ENCODE data around the gene PPA2. TPM values are rescaled to one million over a fixed set of nuclear protein-coding genes. Genes with fewer than 3 reads are reported as not detected.

PPA2 gene
- total and polyA plus RNA-seq, 2 donors (not counting 1 experiment from before 2014, with no cell fraction given) = 26.9 to 51.5 TPM

DNA sequence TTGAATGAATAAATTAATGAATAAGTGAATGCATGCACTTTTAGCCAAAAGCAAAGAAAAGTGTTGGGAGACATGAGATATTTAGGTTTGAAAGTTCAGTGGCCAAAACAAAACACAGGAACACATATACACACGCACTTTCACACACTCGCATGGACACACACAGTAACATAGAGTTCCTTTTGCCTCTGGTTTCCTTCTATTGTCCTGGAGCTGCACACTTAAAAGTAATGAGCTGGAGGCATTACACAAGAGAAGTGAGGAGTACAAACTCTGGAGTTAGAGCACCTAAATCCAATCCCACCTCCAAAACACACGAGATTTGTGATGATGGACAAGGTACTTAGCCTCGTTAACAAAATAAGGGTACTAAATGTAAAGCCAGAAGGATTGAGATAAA, 18.7 kb downstream of the PPA2 start:
- H3K9ac ChIP-seq (ENCODE audit: low read length) = no peak overlapping the region
- intact Hi-C loops (cut with micrococcal nuclease) = no loop called here
- H3K27me3 Mint-ChIP-seq = no peaks in the 10 kb centered on the region
- no peak overlapping the region for H3K4me3 ChIP-seq (ENCODE audit: control extremely low read depth in 1 of 5, extremely low read depth in 1 of 5, insufficient read depth in 1 of 5, low read depth in 2 of 5, low read length in 4 of 5)
- H3K4me1 Mint-ChIP-seq = peaks cover 1% of the 10 kb centered on the region
- peaks cover 8 to 31% of the 10 kb centered on the region in 2 experiments for H3K36me3 ChIP-seq (replicated peaks in 1 of 2; ENCODE audit: control extremely low read depth in 1 of 2, control insufficient read depth in 1 of 2, extremely low read depth in 1 of 2, insufficient read depth in 2 of 2, low read length in 1 of 2)
- H2AFZ ChIP-seq (ENCODE audit: insufficient read depth, low read depth, low read length, poor library complexity, severe bottlenecking) = no peak overlapping the region
- DNase-seq (no peak), ATAC-seq (ENCODE audit: low read depth) (no peak)
- POLR2A ChIA-PET = no interaction called here
- no peak overlapping the region for H3K27ac Mint-ChIP-seq
- TF ChIP-seq EZH2 (IDR thresholded peaks at IDR 0.05; ENCODE audit: borderline replicate concordance, insufficient read depth, low read depth, low read length, poor library complexity, severe bottlenecking) = no peak
- TF ChIP-seq, protein P1, sequence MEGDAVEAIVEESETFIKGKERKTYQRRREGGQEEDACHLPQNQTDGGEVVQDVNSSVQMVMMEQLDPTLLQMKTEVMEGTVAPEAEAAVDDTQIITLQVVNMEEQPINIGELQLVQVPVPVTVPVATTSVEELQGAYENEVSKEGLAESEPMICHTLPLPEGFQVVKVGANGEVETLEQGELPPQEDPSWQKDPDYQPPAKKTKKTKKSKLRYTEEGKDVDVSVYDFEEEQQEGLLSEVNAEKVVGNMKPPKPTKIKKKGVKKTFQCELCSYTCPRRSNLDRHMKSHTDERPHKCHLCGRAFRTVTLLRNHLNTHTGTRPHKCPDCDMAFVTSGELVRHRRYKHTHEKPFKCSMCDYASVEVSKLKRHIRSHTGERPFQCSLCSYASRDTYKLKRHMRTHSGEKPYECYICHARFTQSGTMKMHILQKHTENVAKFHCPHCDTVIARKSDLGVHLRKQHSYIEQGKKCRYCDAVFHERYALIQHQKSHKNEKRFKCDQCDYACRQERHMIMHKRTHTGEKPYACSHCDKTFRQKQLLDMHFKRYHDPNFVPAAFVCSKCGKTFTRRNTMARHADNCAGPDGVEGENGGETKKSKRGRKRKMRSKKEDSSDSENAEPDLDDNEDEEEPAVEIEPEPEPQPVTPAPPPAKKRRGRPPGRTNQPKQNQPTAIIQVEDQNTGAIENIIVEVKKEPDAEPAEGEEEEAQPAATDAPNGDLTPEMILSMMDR (IDR thresholded peaks at IDR 0.05) = no peak
- H3K4me2 ChIP-seq (replicated peaks; ENCODE audit: low read depth, low read length, poor library complexity, severe bottlenecking) = no peak overlapping the region
- CTCF ChIA-PET = interaction anchor here (1.3 to 2.1 kb wide), 2 partner anchors 15 to 17 kb away, joined by 3 to 7 read pairs; no protein-coding TSS in a partner anchor
- 100% methylated on average over 2 of the region's 4 CpGs for WGBS (ENCODE audit: insufficient coverage)
- H3K79me2 ChIP-seq (ENCODE audit: control insufficient read depth, insufficient read depth, low read length) = peaks cover 5% of the 10 kb centered on the region
- H3K27ac ChIP-seq (ENCODE audit: low read length in 2 of 2) = no peak overlapping the region
- no peaks in the 10 kb centered on the region for H4K20me1 ChIP-seq (ENCODE audit: control insufficient read depth, insufficient read depth, low read length, poor library complexity, severe bottlenecking)
- H3K9me3 Mint-ChIP-seq (ENCODE audit: insufficient read depth) = no peaks in the 10 kb centered on the region
- no peaks in the 10 kb centered on the region for H3K4me1 ChIP-seq (ENCODE audit: control insufficient read depth in 2 of 2, insufficient read depth in 2 of 2, low read length in 2 of 2)
- H3K27me3 ChIP-seq (replicated peaks in 1 of 4; ENCODE audit: control extremely low read depth in 1 of 4, control insufficient read depth in 3 of 4, insufficient read depth in 4 of 4, low read length in 3 of 4) = no peaks in the 10 kb centered on the region
- H3K9me3 ChIP-seq (ENCODE audit: control extremely low read depth in 1 of 3, control insufficient read depth in 2 of 3, insufficient read depth in 1 of 3, low read length in 2 of 3) = no peaks in the 10 kb centered on the region
- no peak overlapping the region for H3K4me3 Mint-ChIP-seq

DNA sequence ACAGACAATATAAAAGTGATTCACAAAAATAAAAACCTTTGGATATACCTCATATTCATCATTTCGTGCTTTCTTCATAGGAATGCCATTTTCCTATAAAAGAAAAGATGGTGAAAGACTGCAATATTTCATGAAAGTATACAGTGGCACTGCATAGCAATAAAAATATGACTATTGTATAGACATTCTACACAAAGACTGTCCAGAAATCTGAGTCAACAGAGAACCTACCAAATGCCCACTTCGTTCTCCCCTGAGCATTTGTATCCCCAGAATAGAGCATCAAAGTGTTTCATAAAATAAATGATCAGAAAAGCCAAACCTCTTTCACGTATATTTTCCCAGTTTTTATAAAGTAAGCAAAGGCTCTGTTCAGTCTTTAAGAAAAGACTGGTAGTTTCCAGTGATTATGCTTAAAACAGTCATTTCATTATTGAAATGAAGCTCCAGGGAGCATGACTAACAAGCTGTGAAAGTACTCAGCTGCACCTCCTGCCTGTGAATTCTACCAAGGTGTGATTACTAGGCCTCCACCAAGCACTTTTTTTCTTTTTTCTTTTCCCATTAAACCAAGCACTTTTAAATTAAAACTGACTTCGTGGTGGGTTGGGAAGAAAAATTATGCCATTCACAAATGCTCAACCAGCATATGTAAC, 20.2 kb downstream of the PPA2 start:
- Histone ChIP-seq H4K20me1 (ENCODE audit: control insufficient read depth, insufficient read depth, low read length, poor library complexity, severe bottlenecking) (no peaks in the 10 kb centered on the region), H3K9me3 (ENCODE audit: control extremely low read depth in 1 of 3, control insufficient read depth in 2 of 3, insufficient read depth in 1 of 3, low read length in 2 of 3) (no peaks in the 10 kb centered on the region), H3K36me3 (replicated peaks in 1 of 2; ENCODE audit: control extremely low read depth in 1 of 2, control insufficient read depth in 1 of 2, extremely low read depth in 1 of 2, insufficient read depth in 2 of 2, low read length in 1 of 2) (peaks cover 8 to 31% of the 10 kb centered on the region in 2 experiments), H3K79me2 (ENCODE audit: control insufficient read depth, insufficient read depth, low read length) (peaks cover 5% of the 10 kb centered on the region), H3K27ac (ENCODE audit: low read length in 2 of 2) (no peak overlapping the region), H3K4me2 (replicated peaks; ENCODE audit: low read depth, low read length, poor library complexity, severe bottlenecking) (no peak overlapping the region), H3K9ac (ENCODE audit: low read length) (no peak overlapping the region), H3K27me3 (replicated peaks in 1 of 4; ENCODE audit: control extremely low read depth in 1 of 4, control insufficient read depth in 3 of 4, insufficient read depth in 4 of 4, low read length in 3 of 4) (no peaks in the 10 kb centered on the region), H2AFZ (ENCODE audit: insufficient read depth, low read depth, low read length, poor library complexity, severe bottlenecking) (no peak overlapping the region), H3K4me3 (ENCODE audit: control extremely low read depth in 1 of 5, extremely low read depth in 1 of 5, insufficient read depth in 1 of 5, low read depth in 2 of 5, low read length in 4 of 5) (no peak overlapping the region), H3K4me1 (ENCODE audit: control insufficient read depth in 2 of 2, insufficient read depth in 2 of 2, low read length in 2 of 2) (no peaks in the 10 kb centered on the region)
- Mint-ChIP-seq H3K27ac (no peak overlapping the region), H3K4me1 (peaks cover 1% of the 10 kb centered on the region), H3K27me3 (no peaks in the 10 kb centered on the region), H3K9me3 (ENCODE audit: insufficient read depth) (no peaks in the 10 kb centered on the region), H3K4me3 (no peak overlapping the region)
- WGBS (ENCODE audit: insufficient coverage) = no CpG with 5 or more reads among the region's 4 CpGs
- no peak for TF ChIP-seq EZH2 (IDR thresholded peaks at IDR 0.05; ENCODE audit: borderline replicate concordance, insufficient read depth, low read depth, low read length, poor library complexity, severe bottlenecking)
- TF ChIP-seq, protein P1 (IDR thresholded peaks at IDR 0.05) = no peak
- CTCF ChIA-PET = interaction anchor here (2.1 kb wide), 1 partner anchor 16 kb away, joined by 7 read pairs; no protein-coding TSS in a partner anchor
- ATAC-seq (ENCODE audit: low read depth) (no peak), DNase-seq (no peak)
- intact Hi-C loops (cut with micrococcal nuclease) = no loop called here
- POLR2A ChIA-PET = no interaction called here

Data from B cell (primary cell).